HG03135 (cell line): ENCODE results near the gene SUSD6.
"Not testable (repeated sequence)": the region's sequence is repeated elsewhere in the genome, so short reads cannot be mapped to it uniquely, and the experiment has no call there.

Experiments used
- ATAC-seq: cut with Tn5 transposase; IDR thresholded peaks from one replicate; pipeline ENCODE4 v1.9.1; 2021; ENCODE audit warnings: mild to moderate bottlenecking, moderate library complexity; ENCODE audit not compliant: unreplicated experiment

Gene SUSD6

GRCh38 chr14:69619012-69619411 is 7.6 kb downstream of the SUSD6 start:
- no peak for ATAC-seq

- no peak for ATAC-seq
These were observed 8.8 kb downstream of the SUSD6 start for GRCh38 chr14:69620211-69620611.

- no peak for ATAC-seq
These were observed 9.6 kb downstream of the SUSD6 start for GRCh38 chr14:69620981-69621380.

- ATAC-seq = no peak
These were observed 12.7 kb downstream of the SUSD6 start for GRCh38 chr14:69624136-69624535.

GRCh38 chr14:69625299-69626131 is 14.1 kb downstream of the SUSD6 start:
- ATAC-seq = peak; percentile 84

GRCh38 chr14:69626132-69626500 is 14.7 kb downstream of the SUSD6 start:
- ATAC-seq = no peak

GRCh38 chr14:69629225-69630127 is 18.1 kb downstream of the SUSD6 start:
- peak; percentile 36 for ATAC-seq

GRCh38 chr14:69630360-69630759 is 19.0 kb downstream of the SUSD6 start:
- no peak for ATAC-seq

- ATAC-seq = no peak
These were observed 20.1 kb downstream of the SUSD6 start for GRCh38 chr14:69631509-69631908.

- no peak for ATAC-seq
These were observed 20.8 kb downstream of the SUSD6 start for GRCh38 chr14:69632164-69632563.

GRCh38 chr14:69632593-69633151 is 21.3 kb downstream of the SUSD6 start:
- no peak for ATAC-seq

GRCh38 chr14:69633238-69633637 is 21.8 kb downstream of the SUSD6 start:
- ATAC-seq = no peak

GRCh38 chr14:69635981-69636639 is 24.7 kb downstream of the SUSD6 start:
- ATAC-seq = no peak

- ATAC-seq = no peak
These were observed 25.5 kb downstream of the SUSD6 start for GRCh38 chr14:69636718-69637480.

- no peak for ATAC-seq
These were observed 26.2 kb downstream of the SUSD6 start for GRCh38 chr14:69637503-69638031.

- ATAC-seq = no peak
These were observed 29.5 kb downstream of the SUSD6 start for GRCh38 chr14:69640931-69641330.

GRCh38 chr14:69642212-69642793 is 30.9 kb downstream of the SUSD6 start:
- ATAC-seq = not testable (repeated sequence)

- ATAC-seq = no peak
These were observed 32.2 kb downstream of the SUSD6 start for GRCh38 chr14:69643430-69644200.

GRCh38 chr14:69644814-69645213 is 33.4 kb downstream of the SUSD6 start:
- ATAC-seq = no peak
